GM13977 (cell line): ENCODE data around the gene ZNF273.
A peak's percentile ranks its signal among the peaks of the same experiment; 100 is the strongest.

Source experiments
- DNase-seq: peaks from one replicate; pipeline ENCODE4 v3.0.0; 2012; ENCODE audit warnings: low spot score
- in situ Hi-C: fragments of 300-500 bp; cut with MboI; formaldehyde crosslinking; loops from one replicate; pipeline ENCODE4 v1.12.0; 2022; ENCODE audit warnings: low sequenced_read_pairs, low pct_unique_long_range_greater_than_20kb, mixed read lengths, inconsistent platforms; ENCODE audit not compliant: unreplicated experiment
- TF ChIP-seq, protein P1 (sequence below): IDR thresholded peaks from 2 replicates; pipeline ENCODE4 v1.5.1; 2012; ENCODE audit warnings: mild to moderate bottlenecking, control low read depth; ENCODE audit not compliant: insufficient read depth; ENCODE audit errors: extremely low read depth, missing control alignments

Gene ZNF273

DNA sequence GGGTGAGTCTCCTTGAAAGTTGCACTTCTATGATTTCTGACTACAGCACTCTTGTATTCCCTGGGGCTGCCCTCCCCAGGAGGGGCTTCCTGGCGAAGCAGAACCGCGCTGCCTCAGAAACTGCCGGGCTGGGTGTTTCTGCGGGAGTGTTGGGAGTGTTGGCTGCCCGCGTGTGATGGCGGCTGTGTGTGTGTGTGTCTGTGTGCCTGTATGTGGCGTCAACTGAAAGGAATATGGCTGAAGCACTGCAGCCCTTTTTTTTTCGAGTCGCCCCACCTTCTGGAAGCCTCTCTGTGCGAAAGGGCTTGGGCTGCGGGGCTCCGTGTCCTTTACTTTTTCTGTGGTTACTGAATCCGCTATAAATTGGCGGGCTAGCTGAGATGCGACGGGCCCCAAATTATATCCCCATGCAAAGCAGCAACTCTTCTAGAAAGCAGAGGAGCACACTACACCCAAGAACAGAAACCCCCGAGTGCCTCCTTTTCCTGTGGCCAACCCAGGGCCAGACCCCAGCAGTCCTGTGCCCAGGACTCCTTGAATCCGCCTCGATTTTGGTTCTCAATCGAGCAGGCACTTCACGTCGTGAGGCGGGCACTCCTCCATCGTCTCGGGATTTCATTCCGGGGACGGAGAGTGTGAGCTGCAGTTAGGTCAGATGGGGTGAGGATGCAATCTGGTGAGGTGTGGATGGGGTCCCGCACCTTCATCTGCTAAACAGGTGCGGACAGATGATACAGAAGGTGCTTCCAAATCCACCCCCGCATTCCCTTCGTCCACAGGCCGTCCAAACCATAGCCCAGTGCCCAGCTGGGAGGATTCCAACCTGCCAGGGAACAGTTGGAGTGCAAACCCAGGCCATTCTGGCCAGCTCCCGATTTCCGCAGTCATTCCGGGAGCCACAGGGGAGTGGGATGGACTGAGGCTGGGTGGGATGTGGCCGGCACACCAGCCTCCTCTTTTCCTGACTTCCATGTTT is 22.5 kb upstream of the ZNF273 start:
- TF ChIP-seq, protein P1, sequence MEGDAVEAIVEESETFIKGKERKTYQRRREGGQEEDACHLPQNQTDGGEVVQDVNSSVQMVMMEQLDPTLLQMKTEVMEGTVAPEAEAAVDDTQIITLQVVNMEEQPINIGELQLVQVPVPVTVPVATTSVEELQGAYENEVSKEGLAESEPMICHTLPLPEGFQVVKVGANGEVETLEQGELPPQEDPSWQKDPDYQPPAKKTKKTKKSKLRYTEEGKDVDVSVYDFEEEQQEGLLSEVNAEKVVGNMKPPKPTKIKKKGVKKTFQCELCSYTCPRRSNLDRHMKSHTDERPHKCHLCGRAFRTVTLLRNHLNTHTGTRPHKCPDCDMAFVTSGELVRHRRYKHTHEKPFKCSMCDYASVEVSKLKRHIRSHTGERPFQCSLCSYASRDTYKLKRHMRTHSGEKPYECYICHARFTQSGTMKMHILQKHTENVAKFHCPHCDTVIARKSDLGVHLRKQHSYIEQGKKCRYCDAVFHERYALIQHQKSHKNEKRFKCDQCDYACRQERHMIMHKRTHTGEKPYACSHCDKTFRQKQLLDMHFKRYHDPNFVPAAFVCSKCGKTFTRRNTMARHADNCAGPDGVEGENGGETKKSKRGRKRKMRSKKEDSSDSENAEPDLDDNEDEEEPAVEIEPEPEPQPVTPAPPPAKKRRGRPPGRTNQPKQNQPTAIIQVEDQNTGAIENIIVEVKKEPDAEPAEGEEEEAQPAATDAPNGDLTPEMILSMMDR: no peak
- DNase-seq: peak; percentile 12
- in situ Hi-C loops: no loop called here

DNA sequence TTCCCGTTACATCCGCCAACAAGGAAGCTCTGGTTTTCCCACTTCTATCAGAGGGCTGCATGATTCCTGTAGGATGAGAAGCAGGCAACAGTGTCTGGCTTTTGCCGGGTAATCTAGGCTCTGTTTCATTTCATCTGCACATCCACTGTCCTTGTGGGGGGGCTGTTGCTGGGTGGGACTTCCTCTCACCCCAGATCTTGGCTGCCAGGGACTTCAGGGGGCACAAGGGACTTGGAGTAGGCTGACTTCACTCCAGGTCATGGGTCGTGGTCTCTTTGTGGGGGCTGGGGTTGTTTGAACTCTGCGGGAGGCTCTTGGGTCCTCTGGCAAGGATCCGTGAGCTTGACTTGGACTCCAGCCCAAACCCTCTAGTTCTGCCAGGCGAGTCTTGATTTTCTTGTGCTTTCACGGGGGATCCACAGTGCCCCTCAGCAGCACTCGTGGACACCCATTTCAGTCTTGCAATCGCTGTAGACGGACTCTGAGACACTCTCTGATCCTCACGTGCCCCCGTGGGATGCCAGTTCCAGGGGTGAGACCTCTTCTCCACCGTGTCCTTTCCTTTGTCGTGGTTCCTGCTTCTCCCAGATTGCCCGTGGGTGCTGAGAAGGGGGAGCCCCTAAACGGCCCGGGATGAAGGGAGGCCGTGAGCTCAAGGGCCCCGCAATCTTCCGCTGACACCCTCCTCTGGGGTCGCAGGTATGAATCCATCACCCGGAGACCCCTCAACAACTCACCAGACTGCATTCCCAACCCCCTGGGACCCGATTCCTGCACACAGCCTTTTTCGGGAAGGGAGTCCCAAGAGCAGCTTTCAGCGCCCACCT is 21.4 kb upstream of the ZNF273 start:
- TF ChIP-seq, protein P1: no peak
- in situ Hi-C loops: no loop called here
- DNase-seq: peak; percentile 22

DNA sequence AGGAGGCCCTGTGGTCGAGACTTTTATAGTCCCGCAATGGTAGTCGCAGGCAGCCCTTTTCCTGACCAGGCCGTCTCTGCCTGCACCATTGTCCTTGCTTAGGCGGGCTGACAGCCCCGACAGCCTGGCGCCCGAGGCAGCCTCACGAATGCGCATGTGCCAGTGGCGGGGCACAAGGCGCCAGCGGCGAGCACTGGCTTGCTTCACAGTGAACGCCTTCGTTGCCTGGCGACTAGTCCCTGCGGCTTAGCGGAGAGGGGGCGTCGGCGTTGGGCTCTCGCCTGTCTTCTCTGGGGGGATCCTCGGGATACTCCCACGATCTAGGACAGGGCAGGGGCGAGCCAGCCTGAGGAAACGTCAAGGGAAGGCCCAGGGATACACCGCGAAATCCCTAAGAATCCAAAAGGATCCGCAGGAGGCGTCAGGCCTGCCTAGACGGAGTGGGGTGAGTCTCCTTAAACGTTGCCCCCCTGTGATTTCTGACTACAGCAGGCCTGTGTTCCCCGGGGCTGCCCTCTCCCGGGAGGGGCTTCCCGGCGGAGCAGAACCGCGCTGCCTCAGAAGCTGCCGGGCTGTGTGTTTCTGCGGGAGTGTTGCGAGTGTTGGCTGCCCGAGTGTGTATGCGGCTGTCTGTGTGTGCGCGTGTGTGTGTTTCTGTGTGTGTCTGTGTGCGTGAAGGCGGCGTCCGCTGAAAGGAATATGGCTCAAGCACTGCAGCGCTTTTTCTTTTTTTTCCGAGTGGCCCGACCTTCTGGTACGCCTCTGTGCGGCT is 20.5 kb upstream of the ZNF273 start:
- DNase-seq: peak; percentile 41
- TF ChIP-seq, protein P1: no peak
- in situ Hi-C loops: no loop called here

DNA sequence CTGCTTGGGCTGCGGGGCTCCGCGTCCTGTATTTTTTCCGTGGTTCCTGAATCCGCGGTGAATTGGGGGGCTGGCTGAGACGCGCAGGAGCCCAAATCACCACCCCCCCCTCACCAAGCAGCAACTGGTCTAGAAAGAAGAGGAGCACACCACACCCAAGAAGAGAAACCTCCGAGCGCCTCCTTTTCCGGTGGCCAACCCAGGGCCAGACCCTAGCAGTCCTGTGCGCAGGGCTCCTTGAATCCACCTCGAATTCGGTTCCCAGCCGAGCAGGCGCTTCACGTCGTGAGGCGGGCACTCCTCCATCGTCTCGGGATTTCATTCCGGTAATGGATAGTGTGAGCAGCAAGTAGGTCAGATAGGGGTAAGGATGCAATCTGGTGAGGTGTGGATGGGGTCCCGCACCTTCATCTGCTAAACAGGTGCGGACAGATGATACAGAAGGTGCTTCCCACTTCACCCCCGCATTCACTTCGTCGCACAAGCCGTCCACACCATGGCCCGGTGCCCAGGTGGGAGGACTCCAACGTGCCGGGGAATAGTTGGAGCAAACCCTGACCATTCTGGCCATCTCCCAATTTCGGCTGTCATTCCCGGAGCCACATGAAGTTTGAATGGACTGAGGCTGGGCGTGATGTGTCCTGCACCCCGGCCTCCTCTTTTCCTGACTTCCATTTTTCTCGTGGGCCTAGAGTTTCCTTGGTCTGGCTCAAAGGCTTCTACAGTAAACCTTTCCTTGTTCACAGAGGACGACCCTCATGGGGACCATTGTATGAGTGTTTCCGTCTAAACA is 19.8 kb upstream of the ZNF273 start:
- DNase-seq: peak; percentile 14
- TF ChIP-seq, protein P1: no peak
- in situ Hi-C loops: no loop called here

DNA sequence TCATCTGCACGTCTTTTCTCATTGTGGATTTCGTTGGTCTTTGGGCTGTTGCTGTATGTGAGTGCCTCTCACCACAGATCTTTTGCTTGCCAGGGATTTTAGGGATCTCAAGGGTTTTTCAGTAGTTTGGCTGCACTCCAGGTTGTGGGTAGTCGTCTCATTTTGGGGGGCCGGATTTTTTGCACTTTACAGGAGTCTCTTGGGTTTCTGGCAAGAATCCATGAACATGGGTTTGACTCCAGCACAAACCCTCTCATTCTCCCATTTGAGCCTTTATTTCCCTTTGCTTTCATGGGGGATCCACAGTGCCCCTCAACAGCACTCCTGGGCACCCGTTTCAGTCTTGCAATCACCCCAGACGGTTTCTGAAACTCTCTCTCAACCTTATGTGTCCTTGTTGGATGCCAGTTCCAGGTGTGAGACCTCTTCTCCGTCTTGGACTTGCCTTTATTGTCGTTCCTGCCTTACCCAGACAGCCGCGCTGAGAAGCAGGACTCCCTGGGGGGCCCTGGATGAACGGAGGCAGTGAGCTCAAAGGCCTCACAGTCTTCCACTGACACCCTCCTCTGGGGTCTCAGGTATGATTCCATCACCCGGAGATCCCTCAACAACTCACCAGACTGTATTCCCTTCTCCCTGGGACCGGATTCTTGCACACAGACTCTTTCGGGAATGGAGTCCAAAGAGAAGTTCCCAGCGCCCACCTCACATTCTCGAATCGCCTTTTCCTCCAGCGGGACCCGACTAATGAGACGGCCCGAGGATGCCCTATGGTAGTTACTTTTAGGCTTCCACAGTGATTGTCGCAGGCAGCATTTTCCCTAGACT is 18.8 kb upstream of the ZNF273 start:
- in situ Hi-C loops: no loop called here
- peak; percentile 17 for DNase-seq
- TF ChIP-seq, protein P1: no peak
